ENCODE results near the gene MYOCOS.

GRCh38 chr1:171663036-171663853 is 41.2 kb downstream of the MYOCOS start:
- TF ChIP-seq CTCF (IDR thresholded peaks at IDR 0.05) (no peak), EP300 (IDR thresholded peaks at IDR 0.05) (no peak)

Measured in upper lobe of left lung (tissue), 4 donors.